ENCODE results near the gene KRTAP12-1. TPM values are rescaled to one million over a fixed set of nuclear protein-coding genes. Genes with fewer than 3 reads are reported as not detected.

The KRTAP12-1 gene
- total and polyA plus RNA-seq, 8 donors: 2.0 TPM; not detected in 7

- H3K36me3 ChIP-seq: no peaks in the 10 kb centered on the region
- intact Hi-C loops (cut with DNase I; ENCODE audit: low total_unique reads): no loop called here
- H3K27ac ChIP-seq: no peak overlapping the region
- DNase-seq: no peak
- TF ChIP-seq POLR2AphosphoS5 (IDR thresholded peaks at IDR 0.05) (no peak), EP300 (IDR thresholded peaks at IDR 0.05) (no peak), POLR2A (IDR thresholded peaks at IDR 0.05) (no peak), CTCF (IDR thresholded peaks at IDR 0.05) (no peak)
- WGBS, 5 donors: 86 to 94% (median 90%) methylated on average over 14 of the region's 14 CpGs
- H3K4me1 ChIP-seq: peaks cover 0 to 3% (median under 1%) of the 10 kb centered on the region in 4 donors
- H3K9me3 ChIP-seq: no peaks in the 10 kb centered on the region
- no peak overlapping the region for H3K4me3 ChIP-seq
- peaks cover 0 to 63% (median 16%) of the 10 kb centered on the region in 3 donors for H3K27me3 ChIP-seq
Measured at GRCh38 chr21:44728716-44729115, 46.8 kb upstream of the KRTAP12-1 start.

GRCh38 chr21:44727757-44728156, 45.8 kb upstream of the KRTAP12-1 start:
- no peak overlapping the region for H3K4me3 ChIP-seq
- H3K9me3 ChIP-seq: no peaks in the 10 kb centered on the region
- peaks cover 0 to 72% (median 25%) of the 10 kb centered on the region in 3 donors for H3K27me3 ChIP-seq
- H3K36me3 ChIP-seq: no peaks in the 10 kb centered on the region
- intact Hi-C loops (cut with DNase I; ENCODE audit: low total_unique reads): no loop called here
- WGBS, 5 donors: 66 to 76% (median 73%) methylated on average over 5 to 9 of the region's 9 CpGs
- TF ChIP-seq POLR2AphosphoS5 (IDR thresholded peaks at IDR 0.05) (no peak), EP300 (IDR thresholded peaks at IDR 0.05) (no peak), POLR2A (IDR thresholded peaks at IDR 0.05) (no peak), CTCF (IDR thresholded peaks at IDR 0.05) (no peak)
- no peak overlapping the region for H3K27ac ChIP-seq
- H3K4me1 ChIP-seq: peaks cover 3 to 11% (median 7%) of the 10 kb centered on the region in 4 donors
- no peak for DNase-seq

GRCh38 chr21:44727321-44727720, 45.4 kb upstream of the KRTAP12-1 start:
- Histone ChIP-seq H3K27ac (no peak overlapping the region), H3K9me3 (no peaks in the 10 kb centered on the region), H3K4me1 (peaks cover 3 to 11% (median 7%) of the 10 kb centered on the region in 4 donors), H3K27me3 (peaks cover 0 to 77% (median 28%) of the 10 kb centered on the region in 3 donors), H3K4me3 (no peak overlapping the region), H3K36me3 (no peaks in the 10 kb centered on the region)
- TF ChIP-seq EP300 (IDR thresholded peaks at IDR 0.05): no peak
- no peak for TF ChIP-seq POLR2A (IDR thresholded peaks at IDR 0.05)
- no peak for TF ChIP-seq POLR2AphosphoS5 (IDR thresholded peaks at IDR 0.05)
- no peak for TF ChIP-seq CTCF (IDR thresholded peaks at IDR 0.05)
- WGBS, 5 donors: 82 to 99% (median 93%) methylated on average over 7 to 8 of the region's 8 CpGs
- DNase-seq: no peak
- intact Hi-C loops (cut with DNase I; ENCODE audit: low total_unique reads): no loop called here

- Histone ChIP-seq H3K4me3 (no peak overlapping the region), H3K27me3 (peaks cover 0 to 82% (median 28%) of the 10 kb centered on the region in 3 donors), H3K9me3 (no peaks in the 10 kb centered on the region), H3K36me3 (no peaks in the 10 kb centered on the region), H3K27ac (no peak overlapping the region), H3K4me1 (peaks cover 3 to 11% (median 7%) of the 10 kb centered on the region in 4 donors)
- TF ChIP-seq POLR2A (IDR thresholded peaks at IDR 0.05) (no peak), POLR2AphosphoS5 (IDR thresholded peaks at IDR 0.05) (no peak), CTCF (IDR thresholded peaks at IDR 0.05) (no peak), EP300 (IDR thresholded peaks at IDR 0.05) (no peak)
- intact Hi-C loops (cut with DNase I; ENCODE audit: low total_unique reads): no loop called here
- WGBS, 5 donors: 55 to 66% (median 65%) methylated on average over 6 of the region's 6 CpGs
- DNase-seq: no peak
Measured at GRCh38 chr21:44726826-44727225, 44.9 kb upstream of the KRTAP12-1 start.

Measured in stomach (tissue), 9 donors.